GM12878 (cell line): ENCODE measurements around the gene DCUN1D4. TPM values are rescaled to one million over a fixed set of nuclear protein-coding genes. Genes with fewer than 3 reads are reported as not detected.

Experiments
- ATAC-seq: fragments of 200-7000 bp; cut with Tn5 transposase; 3 replicates; pipeline ENCODE4 v1.9.1; 2020; ENCODE audit warnings: mild to moderate bottlenecking, moderate library complexity
- BruUV-seq: library from RNA; stranded (reverse); fragments of 400-500 nt; replicated peaks from 2 replicates; lab custom pipeline; 2021; lab: Mats Ljungman, UMichigan
- CTCF ChIA-PET: fragments of 300-600 bp; sonication (Branson Sonifier 250); formaldehyde crosslinking; extraction: SDS; loops from one replicate; lab custom pipeline; 2021; ENCODE audit warnings: inconsistent platforms; lab: Yijun Ruan, JAX
- POLR2A ChIA-PET: fragments of 350-600 bp; formaldehyde crosslinking; extraction: SDS; loops from one replicate; lab custom pipeline; 2021; ENCODE audit warnings: inconsistent platforms; lab: Charles Lee
- RAD21 ChIA-PET: fragments of 300-600 bp; sonication (Branson Sonifier 250); formaldehyde crosslinking; loops from one replicate; lab custom pipeline; 2023; ENCODE audit warnings: antibody characterized with exemption; ENCODE audit not compliant: unreplicated experiment; lab: Charles Lee
- SMC1A ChIA-PET: fragments of 300-600 bp; sonication (Branson Sonifier 250); formaldehyde crosslinking; loops from one replicate; lab custom pipeline; 2023; ENCODE audit not compliant: unreplicated experiment, uncharacterized antibody; lab: Charles Lee
- DNase-seq: peaks from one replicate; pipeline ENCODE4 v3.0.0-alpha.2; 2011; ENCODE audit warnings: low read depth, low spot score
- FAIRE-seq: peaks from 3 replicates; lab custom pipeline; 2011; peaks lifted over from hg19 to GRCh38; lab: Jason Lieb, UNC
- H2AFZ ChIP-seq: 2 replicates; pipeline ENCODE4 v1.6.0; 2011; ENCODE audit warnings: low read depth, low read length, control low read depth; ENCODE audit not compliant: control insufficient read depth
- H3K27ac ChIP-seq: 2 replicates; pipeline ENCODE4 v1.5.1; 2011; ENCODE audit warnings: control low read depth; ENCODE audit not compliant: control insufficient read depth, insufficient read depth
- H3K27me3 ChIP-seq, 2 experiments: replicated peaks in 1 of 2; 2 replicates each; pipeline versions ENCODE4 v1.6.0 to v1.6.1; 2011; ENCODE audit warnings: low read length in 1 of 2; ENCODE audit not compliant: control insufficient read depth in 2 of 2, insufficient read depth in 2 of 2
- H3K36me3 ChIP-seq, 2 experiments: 2 replicates each; pipeline ENCODE4 v1.5.1; 2011; ENCODE audit warnings: low read length in 1 of 2; ENCODE audit not compliant: control insufficient read depth in 2 of 2, insufficient read depth in 2 of 2
- H3K4me1 ChIP-seq: 2 replicates; pipeline ENCODE4 v1.6.1; 2011; ENCODE audit warnings: mild to moderate bottlenecking, low read length, moderate library complexity, mixed read lengths; ENCODE audit not compliant: control insufficient read depth, insufficient read depth
- H3K4me2 ChIP-seq: 2 replicates; pipeline ENCODE4 v1.6.0; 2011; ENCODE audit warnings: control low read depth; ENCODE audit not compliant: control insufficient read depth, insufficient read depth
- H3K4me3 ChIP-seq: fragments of 200-600 bp; sonication (generic); 2 replicates; pipeline ENCODE4 v1.5.1; 2016
- H3K79me2 ChIP-seq: 2 replicates; pipeline ENCODE4 v1.6.0; 2011; ENCODE audit warnings: low read length; ENCODE audit not compliant: control insufficient read depth, insufficient read depth
- H3K9ac ChIP-seq: 2 replicates; pipeline ENCODE4 v1.8.0; 2011; ENCODE audit warnings: low read length, control low read depth, mixed read lengths; ENCODE audit not compliant: control insufficient read depth, insufficient read depth
- H3K9me3 ChIP-seq: replicated peaks from 3 replicates; pipeline ENCODE4 v1.5.1; 2011; ENCODE audit warnings: mild to moderate bottlenecking, low read length; ENCODE audit not compliant: control insufficient read depth, insufficient read depth
- H4K20me1 ChIP-seq: 2 replicates; pipeline ENCODE4 v1.6.0; 2011; ENCODE audit not compliant: control insufficient read depth, insufficient read depth
- GATAD2B ChIP-seq: fragments of 450-650 bp; conservative IDR thresholded peaks from 2 replicates; pipeline ENCODE4 v1.6.1; 2017; ENCODE audit warnings: low read depth, mild to moderate bottlenecking, moderate library complexity
- IKZF1 ChIP-seq: fragments of 450-650 bp; conservative IDR thresholded peaks from 2 replicates; pipeline ENCODE4 v1.6.1; 2017; ENCODE audit warnings: antibody characterized with exemption, mild to moderate bottlenecking
- NFYB ChIP-seq: IDR thresholded peaks from 2 replicates; pipeline ENCODE4 v1.6.1; 2011; ENCODE audit warnings: low read depth, mild to moderate bottlenecking, low read length, improper control_type of control experiment, moderate library complexity; ENCODE audit not compliant: insufficient read depth
- RAD51 ChIP-seq: fragments of 450-650 bp; IDR thresholded peaks from 2 replicates; pipeline ENCODE4 v1.6.1; 2016; ENCODE audit warnings: moderate library complexity, mild to moderate bottlenecking, inconsistent platforms
- USF2 ChIP-seq: IDR thresholded peaks from 2 replicates; pipeline ENCODE4 v1.6.1; 2011; ENCODE audit warnings: low read depth, low read length, improper control_type of control experiment, borderline replicate concordance
- ZNF274 ChIP-seq: IDR thresholded peaks from one replicate; pipeline ENCODE4 v1.8.0; 2011; ENCODE audit not compliant: insufficient read length, insufficient read depth
- ZNF384 ChIP-seq: IDR thresholded peaks from 2 replicates; pipeline ENCODE4 v1.6.1; 2012; ENCODE audit warnings: low read depth, mild to moderate bottlenecking, low read length, improper control_type of control experiment, borderline replicate concordance
- WGBS: methylation state at CpG from one replicate; pipeline ENCODE4 v1.1.6; 2016; ENCODE audit warnings: low lambda C conversion rate; ENCODE audit not compliant: insufficient replicate concordance, insufficient coverage; ENCODE audit errors: missing lambda C conversion rate; 5-methylcytosine and 5-hydroxymethylcytosine counted together
- in situ Hi-C: fragments of 300-500 bp; cut with MboI; formaldehyde crosslinking; loops from 9 replicates; pipeline ENCODE4 v1.14.3; 2018; ENCODE audit warnings: mixed read lengths
- intact Hi-C: fragments of 100-400 bp; cut with micrococcal nuclease; formaldehyde crosslinking; loops from one replicate; pipeline ENCODE4 v1.14.2; 2022; ENCODE audit not compliant: unreplicated experiment
- polyA plus RNA-seq, 11 experiments: library from polyadenylated mRNA; depleted of rRNA in 4 of 11; unstranded in 6 of 11; stranded (reverse) in 5 of 11; fragments of >200 nt; fragmentation: Nextera tagmentation in 4 of 11; fragmentation: Illumina TruSeq in 1 of 11; extraction: Ambion mirVana in 4 of 11; extraction: Trizol in 1 of 11; gene quantifications; 1 replicate in 1 of 11; 2 replicates in 10 of 11; pipeline versions ENCODE4 v1.2.1 to v1.2.3, GENCODE V29; 2011 to 2016; ENCODE audit warnings: inconsistent platforms in 2 of 11, missing spikeins in 2 of 11, low read depth in 1 of 11
- total RNA-seq, 4 experiments: library from RNA; depleted of rRNA in 3 of 4; stranded (reverse); fragments of >200 nt in 3 of 4; fragmentation: Illumina TruSeq in 1 of 4; extraction: Trizol in 1 of 4; gene quantifications; 2 replicates each; pipeline versions ENCODE4 v1.2.1 to v1.2.3, GENCODE V29; 2013 to 2021
- TF ChIP-seq, protein P1 (sequence below): fragments of 450-650 bp; IDR thresholded peaks from 2 replicates; pipeline ENCODE4 v1.6.1; 2017; ENCODE audit warnings: mild to moderate bottlenecking, low read depth, inconsistent platforms; ENCODE audit not compliant: poor library complexity, severe bottlenecking
- TF ChIP-seq, protein P2 (sequence below): fragments of 450-650 bp; IDR thresholded peaks from 2 replicates; pipeline ENCODE4 v1.6.1; 2016; ENCODE audit warnings: mild to moderate bottlenecking

The DCUN1D4 gene
- total and polyA plus RNA-seq, 10 of the 15 experiments (the other 5 are each of a cell fraction or from before 2014, with no cell fraction given), result 7.1 to 62.6 (median 16.8) TPM

DNA sequence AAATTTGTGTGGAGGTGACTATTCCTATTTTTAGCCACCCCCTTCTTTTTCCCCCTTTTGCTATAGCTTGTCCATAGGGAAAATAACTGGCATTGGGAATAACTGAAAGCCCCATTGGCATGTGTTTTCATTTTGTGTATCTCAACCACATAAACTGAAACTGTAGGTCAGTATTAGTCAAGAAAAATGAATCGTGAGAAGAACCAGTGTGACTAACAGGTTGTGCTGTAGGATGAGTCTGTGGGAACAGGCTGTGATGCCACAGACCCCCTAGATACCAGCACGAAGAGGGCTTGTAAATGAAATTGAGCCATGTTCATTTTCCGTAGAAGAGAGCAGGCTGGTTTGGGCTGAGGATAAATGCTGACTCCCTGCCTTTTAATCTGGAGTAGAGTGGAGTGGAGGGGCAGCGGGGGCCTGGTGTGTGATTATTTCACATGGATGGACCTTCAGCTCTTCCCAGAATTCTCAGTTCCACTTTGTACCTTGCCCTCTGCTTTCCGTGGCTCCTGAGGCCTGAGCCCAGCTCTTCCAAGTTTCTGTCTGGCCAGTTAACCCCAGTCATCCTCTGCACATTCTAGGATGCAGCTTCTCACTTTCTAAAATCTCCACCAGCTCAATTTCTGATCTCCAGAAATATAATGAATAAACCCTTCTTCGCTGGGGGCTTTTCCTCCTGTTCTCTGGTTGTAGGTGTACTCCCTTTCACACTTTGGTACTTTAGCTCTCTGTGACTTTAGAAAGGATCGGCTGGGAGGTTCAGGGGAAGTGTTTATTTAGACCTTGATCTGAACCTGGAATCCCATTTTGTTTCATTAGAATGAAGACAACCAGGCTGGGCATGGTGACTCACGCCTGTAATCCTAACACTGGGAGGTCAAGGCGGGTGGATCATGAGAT, 37.3 kb downstream of the DCUN1D4 start:
- ChIA-PET POLR2A (no interaction called here), RAD21 (no interaction called here)
- no peak overlapping the region for H3K27ac ChIP-seq
- WGBS, result 87% methylated on average over 9 of the region's 9 CpGs
- in situ Hi-C loops, result no loop called here
- H3K36me3 ChIP-seq, result peaks cover 3% of the 10 kb centered on the region in 2 experiments
- no peak overlapping the region for H3K9ac ChIP-seq
- H2AFZ ChIP-seq, result no peak overlapping the region
- no peak overlapping the region for H3K4me2 ChIP-seq
- TF ChIP-seq ZNF274 (no peak), GATAD2B (no peak)
- TF ChIP-seq, all 136 proteins: peak for 0
- no peaks in the 10 kb centered on the region for H4K20me1 ChIP-seq
- no peak for ATAC-seq
- ChIA-PET CTCF (interaction anchor here (1.2 to 1.7 kb wide), 3 partner anchors 16 to 49 kb away, joined by 3 to 5 read pairs (median 3); no protein-coding TSS in a partner anchor), SMC1A (interaction anchor here (0.6 to 2.6 kb wide), 3 partner anchors 8 to 27 kb away, joined by 3 to 6 read pairs (median 3); no protein-coding TSS in a partner anchor)
- no peak for DNase-seq
- no peaks in the 10 kb centered on the region for H3K4me1 ChIP-seq
- no peaks in the 10 kb centered on the region for H3K79me2 ChIP-seq
- BruUV-seq, result no TSS peak
- FAIRE-seq, result no peak
- H3K27me3 ChIP-seq, result no peaks in the 10 kb centered on the region
- intact Hi-C loops, result no loop called here
- no peaks in the 10 kb centered on the region for H3K9me3 ChIP-seq
- no peak overlapping the region for H3K4me3 ChIP-seq

DNA sequence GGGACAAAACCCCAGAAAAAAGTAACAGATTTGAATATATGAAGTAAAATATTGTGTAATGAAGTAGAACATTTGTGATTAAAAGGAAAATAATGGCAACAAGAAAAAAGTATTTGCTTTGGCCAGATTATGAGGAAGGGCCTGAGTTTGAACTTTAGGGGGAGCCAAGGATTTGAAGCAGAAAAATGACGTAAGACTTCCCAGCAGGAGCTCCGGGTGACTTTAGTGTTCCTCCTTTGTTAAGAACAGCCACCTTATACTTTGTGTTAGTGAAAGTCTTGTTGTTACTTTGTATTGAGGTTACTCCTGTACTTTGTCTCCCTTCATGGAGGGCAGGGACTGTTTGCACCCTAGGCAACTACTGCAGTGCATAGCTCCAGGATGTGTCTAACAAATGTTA, 41.1 kb downstream of the DCUN1D4 start:
- Histone ChIP-seq H3K27ac (no peak overlapping the region), H3K9me3 (no peaks in the 10 kb centered on the region), H3K4me3 (no peak overlapping the region), H3K4me2 (no peak overlapping the region), H3K4me1 (no peaks in the 10 kb centered on the region), H2AFZ (no peak overlapping the region), H3K79me2 (no peaks in the 10 kb centered on the region), H3K27me3 (no peaks in the 10 kb centered on the region), H3K9ac (no peak overlapping the region), H4K20me1 (no peaks in the 10 kb centered on the region)
- DNase-seq, result no peak
- ChIA-PET CTCF (interaction anchor here (0.6 to 2.1 kb wide), 3 partner anchors 12 to 38 kb away, joined by 3 to 11 read pairs (median 3); no protein-coding TSS in a partner anchor), SMC1A (no interaction called here), POLR2A (no interaction called here), RAD21 (no interaction called here)
- 96% methylated on average over 2 of the region's 2 CpGs for WGBS
- FAIRE-seq, result no peak
- intact Hi-C loops (no loop called here), in situ Hi-C loops (no loop called here)
- no TSS peak for BruUV-seq
- no peak for ATAC-seq
- no peak for TF ChIP-seq NFYB
- TF ChIP-seq ZNF384, result no peak
- no peak for TF ChIP-seq RAD51
- TF ChIP-seq, protein P1, sequence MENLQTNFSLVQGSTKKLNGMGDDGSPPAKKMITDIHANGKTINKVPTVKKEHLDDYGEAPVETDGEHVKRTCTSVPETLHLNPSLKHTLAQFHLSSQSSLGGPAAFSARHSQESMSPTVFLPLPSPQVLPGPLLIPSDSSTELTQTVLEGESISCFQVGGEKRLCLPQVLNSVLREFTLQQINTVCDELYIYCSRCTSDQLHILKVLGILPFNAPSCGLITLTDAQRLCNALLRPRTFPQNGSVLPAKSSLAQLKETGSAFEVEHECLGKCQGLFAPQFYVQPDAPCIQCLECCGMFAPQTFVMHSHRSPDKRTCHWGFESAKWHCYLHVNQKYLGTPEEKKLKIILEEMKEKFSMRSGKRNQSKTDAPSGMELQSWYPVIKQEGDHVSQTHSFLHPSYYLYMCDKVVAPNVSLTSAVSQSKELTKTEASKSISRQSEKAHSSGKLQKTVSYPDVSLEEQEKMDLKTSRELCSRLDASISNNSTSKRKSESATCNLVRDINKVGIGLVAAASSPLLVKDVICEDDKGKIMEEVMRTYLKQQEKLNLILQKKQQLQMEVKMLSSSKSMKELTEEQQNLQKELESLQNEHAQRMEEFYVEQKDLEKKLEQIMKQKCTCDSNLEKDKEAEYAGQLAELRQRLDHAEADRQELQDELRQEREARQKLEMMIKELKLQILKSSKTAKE, result no peak
- no peak for TF ChIP-seq IKZF1
- TF ChIP-seq, protein P2, sequence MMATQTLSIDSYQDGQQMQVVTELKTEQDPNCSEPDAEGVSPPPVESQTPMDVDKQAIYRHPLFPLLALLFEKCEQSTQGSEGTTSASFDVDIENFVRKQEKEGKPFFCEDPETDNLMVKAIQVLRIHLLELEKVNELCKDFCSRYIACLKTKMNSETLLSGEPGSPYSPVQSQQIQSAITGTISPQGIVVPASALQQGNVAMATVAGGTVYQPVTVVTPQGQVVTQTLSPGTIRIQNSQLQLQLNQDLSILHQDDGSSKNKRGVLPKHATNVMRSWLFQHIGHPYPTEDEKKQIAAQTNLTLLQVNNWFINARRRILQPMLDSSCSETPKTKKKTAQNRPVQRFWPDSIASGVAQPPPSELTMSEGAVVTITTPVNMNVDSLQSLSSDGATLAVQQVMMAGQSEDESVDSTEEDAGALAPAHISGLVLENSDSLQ, result no peak
- TF ChIP-seq USF2, result no peak
- TF ChIP-seq, all 136 proteins: peak for 0
- H3K36me3 ChIP-seq, result peaks cover 6 to 10% of the 10 kb centered on the region in 2 experiments; a peak in 3 of 4 replicates
